GM18505 (cell line): Measurements from ENCODE around the gene ZBTB9.
"Not testable (repeated sequence)": the region's sequence is repeated elsewhere in the genome, so short reads cannot be mapped to it uniquely, and the experiment has no call there.

Source experiments
- ATAC-seq: cut with Tn5 transposase; IDR thresholded peaks from one replicate; pipeline ENCODE4 v1.9.1; 2021; ENCODE audit not compliant: unreplicated experiment
- POLR2A ChIP-seq: IDR thresholded peaks from 4 replicates; pipeline ENCODE4 v1.6.1; 2011; ENCODE audit warnings: borderline replicate concordance; ENCODE audit not compliant: insufficient read depth, insufficient read length; ENCODE audit errors: extremely low read depth

Gene ZBTB9

GRCh38 chr6:33483678-33484077 lies 29.3 kb downstream of the ZBTB9 start:
- ATAC-seq, result no peak

GRCh38 chr6:33484673-33485262 lies 30.4 kb downstream of the ZBTB9 start:
- not testable (repeated sequence) for ATAC-seq

More at GRCh38 chr6:33483678-33484077, 29.3 kb downstream of the ZBTB9 start:
- TF ChIP-seq POLR2A, result no peak

- ATAC-seq, result not testable (repeated sequence)
Measured at GRCh38 chr6:33485680-33486079, 31.3 kb downstream of the ZBTB9 start.

- ATAC-seq, result no peak
- TF ChIP-seq POLR2A, result no peak
Measured at GRCh38 chr6:33488339-33488738, 34.0 kb downstream of the ZBTB9 start.

- no peak for ATAC-seq
- no peak for TF ChIP-seq POLR2A
Measured at GRCh38 chr6:33490198-33490597, 35.8 kb downstream of the ZBTB9 start.

- no peak for ATAC-seq
- TF ChIP-seq POLR2A, result no peak
Measured at GRCh38 chr6:33490621-33491020, 36.2 kb downstream of the ZBTB9 start.

GRCh38 chr6:33492093-33492492 lies 37.7 kb downstream of the ZBTB9 start:
- TF ChIP-seq POLR2A, result no peak
- ATAC-seq, result no peak

GRCh38 chr6:33497157-33497556 lies 42.8 kb downstream of the ZBTB9 start:
- TF ChIP-seq POLR2A, result no peak
- no peak for ATAC-seq

- TF ChIP-seq POLR2A, result no peak
Measured at GRCh38 chr6:33502486-33502885, 48.1 kb downstream of the ZBTB9 start.

GRCh38 chr6:33504486-33504885 lies 50.1 kb downstream of the ZBTB9 start:
- no peak for TF ChIP-seq POLR2A
- no peak for ATAC-seq

More at GRCh38 chr6:33502486-33502885, 48.1 kb downstream of the ZBTB9 start:
- no peak for ATAC-seq

GRCh38 chr6:33505548-33506370 lies 51.4 kb downstream of the ZBTB9 start:
- TF ChIP-seq POLR2A, result no peak
- ATAC-seq, result no peak
